KMS-11 (cell line): ENCODE measurements around the gene RPS6KA5.
"Not testable (repeated sequence)": the region's sequence is repeated elsewhere in the genome, so short reads cannot be mapped to it uniquely, and the experiment has no call there.

Source experiments
- H2AFZ ChIP-seq: fragments of 200-600 bp; sonication (generic); 2 replicates; pipeline ENCODE4 v1.6.1; 2016; ENCODE audit warnings: antibody characterized with exemption, mixed run types, low read depth
- H3K27ac ChIP-seq: fragments of 200-600 bp; sonication (generic); 2 replicates; pipeline ENCODE4 v1.6.1; 2016; ENCODE audit warnings: mild to moderate bottlenecking, mixed run types
- H3K27me3 ChIP-seq: fragments of 200-600 bp; sonication (generic); 2 replicates; pipeline ENCODE4 v1.6.1; 2017; ENCODE audit warnings: mild to moderate bottlenecking, low read depth, mixed run types, moderate library complexity; ENCODE audit not compliant: insufficient read depth
- H3K36me3 ChIP-seq: fragments of 200-600 bp; sonication (generic); 2 replicates; pipeline ENCODE4 v1.6.1; 2017; ENCODE audit warnings: mild to moderate bottlenecking, mixed run types; ENCODE audit not compliant: insufficient read depth
- H3K4me1 ChIP-seq: fragments of 200-600 bp; sonication (generic); 2 replicates; pipeline ENCODE4 v1.6.1; 2016; ENCODE audit warnings: mild to moderate bottlenecking, low read depth, mixed run types; ENCODE audit not compliant: poor library complexity, severe bottlenecking
- H3K4me2 ChIP-seq: fragments of 200-600 bp; sonication (generic); 2 replicates; pipeline ENCODE4 v1.7.0; 2016; ENCODE audit warnings: mild to moderate bottlenecking, mixed run types
- H3K4me3 ChIP-seq: fragments of 200-600 bp; sonication (generic); IDR thresholded peaks from 2 replicates; pipeline ENCODE4 v1.6.1; 2017; ENCODE audit warnings: low read depth, low read length, mixed read lengths; ENCODE audit not compliant: insufficient read depth
- H3K79me2 ChIP-seq: fragments of 200-600 bp; sonication (generic); 2 replicates; pipeline ENCODE4 v1.6.1; 2016; ENCODE audit warnings: low read depth, mixed run types; ENCODE audit not compliant: insufficient read depth
- H3K9ac ChIP-seq: fragments of 200-600 bp; sonication (generic); 2 replicates; pipeline ENCODE4 v1.6.1; 2016; ENCODE audit warnings: mild to moderate bottlenecking, mixed run types
- H4K20me1 ChIP-seq: fragments of 200-600 bp; sonication (generic); 2 replicates; pipeline ENCODE4 v1.6.1; 2016; ENCODE audit warnings: mild to moderate bottlenecking, mixed run types; ENCODE audit not compliant: insufficient read depth
- TF ChIP-seq, protein P1 (sequence below): fragments of 200-600 bp; sonication (generic); conservative IDR thresholded peaks from 2 replicates; pipeline ENCODE4 v1.6.1; 2017; ENCODE audit warnings: low read depth, mild to moderate bottlenecking, antibody characterized with exemption, low read length, moderate library complexity, mixed read lengths

RPS6KA5 gene

GRCh38 chr14:90940318-90940962 lies 120.0 kb downstream of the RPS6KA5 start:
- Histone ChIP-seq H3K27ac (no peak overlapping the region), H4K20me1 (no peaks in the 10 kb centered on the region), H2AFZ (no peak overlapping the region), H3K79me2 (no peaks in the 10 kb centered on the region), H3K9ac (no peak overlapping the region), H3K36me3 (no peaks in the 10 kb centered on the region), H3K27me3 (no peaks in the 10 kb centered on the region), H3K4me1 (no peaks in the 10 kb centered on the region), H3K4me3 (no peak overlapping the region), H3K4me2 (no peak overlapping the region)
- TF ChIP-seq, protein P1, sequence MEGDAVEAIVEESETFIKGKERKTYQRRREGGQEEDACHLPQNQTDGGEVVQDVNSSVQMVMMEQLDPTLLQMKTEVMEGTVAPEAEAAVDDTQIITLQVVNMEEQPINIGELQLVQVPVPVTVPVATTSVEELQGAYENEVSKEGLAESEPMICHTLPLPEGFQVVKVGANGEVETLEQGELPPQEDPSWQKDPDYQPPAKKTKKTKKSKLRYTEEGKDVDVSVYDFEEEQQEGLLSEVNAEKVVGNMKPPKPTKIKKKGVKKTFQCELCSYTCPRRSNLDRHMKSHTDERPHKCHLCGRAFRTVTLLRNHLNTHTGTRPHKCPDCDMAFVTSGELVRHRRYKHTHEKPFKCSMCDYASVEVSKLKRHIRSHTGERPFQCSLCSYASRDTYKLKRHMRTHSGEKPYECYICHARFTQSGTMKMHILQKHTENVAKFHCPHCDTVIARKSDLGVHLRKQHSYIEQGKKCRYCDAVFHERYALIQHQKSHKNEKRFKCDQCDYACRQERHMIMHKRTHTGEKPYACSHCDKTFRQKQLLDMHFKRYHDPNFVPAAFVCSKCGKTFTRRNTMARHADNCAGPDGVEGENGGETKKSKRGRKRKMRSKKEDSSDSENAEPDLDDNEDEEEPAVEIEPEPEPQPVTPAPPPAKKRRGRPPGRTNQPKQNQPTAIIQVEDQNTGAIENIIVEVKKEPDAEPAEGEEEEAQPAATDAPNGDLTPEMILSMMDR = no peak

GRCh38 chr14:90939252-90939795 lies 121.1 kb downstream of the RPS6KA5 start:
- not testable (repeated sequence) for H3K4me2 ChIP-seq

GRCh38 chr14:90938615-90939014 lies 121.8 kb downstream of the RPS6KA5 start:
- Histone ChIP-seq H3K27ac (no peak overlapping the region), H3K4me3 (no peak overlapping the region), H3K36me3 (no peaks in the 10 kb centered on the region), H4K20me1 (no peaks in the 10 kb centered on the region), H3K79me2 (no peaks in the 10 kb centered on the region), H3K4me2 (no peak overlapping the region), H3K4me1 (no peaks in the 10 kb centered on the region), H3K27me3 (no peaks in the 10 kb centered on the region), H3K9ac (no peak overlapping the region), H2AFZ (no peak overlapping the region)
- TF ChIP-seq, protein P1 = no peak

More at GRCh38 chr14:90939252-90939795, 121.1 kb downstream of the RPS6KA5 start:
- H2AFZ ChIP-seq, H3K79me2 ChIP-seq, H3K36me3 ChIP-seq, H3K27me3 ChIP-seq, H4K20me1 ChIP-seq, H3K27ac ChIP-seq, H3K4me3 ChIP-seq, H3K9ac ChIP-seq, H3K4me1 ChIP-seq: not testable (repeated sequence)

GRCh38 chr14:90936757-90937440 lies 123.5 kb downstream of the RPS6KA5 start:
- H3K4me2 ChIP-seq = no peak overlapping the region

More at GRCh38 chr14:90936757-90937440, 123.5 kb downstream of the RPS6KA5 start:
- no peaks in the 10 kb centered on the region for H3K4me1 ChIP-seq
- no peak overlapping the region for H3K9ac ChIP-seq
- H3K79me2 ChIP-seq = no peaks in the 10 kb centered on the region
- no peaks in the 10 kb centered on the region for H4K20me1 ChIP-seq
- no peak overlapping the region for H2AFZ ChIP-seq
- H3K27ac ChIP-seq = no peak overlapping the region
- no peaks in the 10 kb centered on the region for H3K27me3 ChIP-seq
- H3K36me3 ChIP-seq = no peaks in the 10 kb centered on the region
- TF ChIP-seq, protein P1 = no peak
- no peak overlapping the region for H3K4me3 ChIP-seq
